ENCODE measurements around the gene SPA17. TPM values are rescaled to one million over a fixed set of nuclear protein-coding genes. Genes with fewer than 3 reads are reported as not detected.

The SPA17 gene
- total RNA-seq: 0.27 TPM

GRCh38 chr11:124673333-124674167, at the start of gene SPA17, which contains the start of gene SIAE:
Gene SPA17 (plus strand): TSS chr11:124673904. CDS start chr11:124675265, 1,361 bp downstream.
Gene SIAE (minus strand): TSS chr11:124673739. CDS start chr11:124673708, 31 bp downstream.
- DNase-seq (ENCODE audit: low read depth in 2 of 3, low spot score in 2 of 3): peak; percentile 87 to 97 (median 95)

DNA sequence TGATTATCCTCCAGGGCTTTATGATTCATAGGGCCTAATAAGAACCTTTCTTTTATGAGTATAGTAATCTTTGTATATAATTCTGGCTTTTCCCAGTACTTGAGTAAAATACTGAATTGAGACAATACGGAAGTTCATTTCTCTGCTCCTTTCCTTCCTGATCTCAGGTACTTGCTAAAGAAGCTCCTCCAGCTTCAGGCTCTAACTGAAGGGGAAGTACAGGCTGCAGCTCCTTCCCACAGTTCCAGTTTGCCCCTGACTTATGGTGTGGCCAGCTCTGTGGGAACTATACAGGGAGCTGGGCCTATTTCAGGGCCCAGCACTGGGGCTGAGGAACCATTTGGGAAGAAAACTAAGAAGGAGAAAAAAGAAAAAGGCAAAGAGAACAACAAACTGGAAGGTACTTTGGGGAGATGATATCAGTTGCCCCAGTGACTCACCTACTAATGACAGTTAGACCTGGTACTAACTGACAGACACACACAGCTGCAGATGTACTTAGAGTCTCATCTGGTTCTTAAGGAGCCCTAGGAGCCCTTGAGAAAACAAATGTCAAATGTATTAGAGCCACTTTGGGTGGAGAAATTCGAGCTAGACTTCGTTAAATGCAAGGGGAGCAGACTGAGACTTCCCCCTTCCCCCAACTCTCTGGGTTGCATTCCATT, 48.1 kb upstream of the SPA17 start:
- no peak for DNase-seq (ENCODE audit: low read depth in 2 of 3, low spot score in 2 of 3)

- no peak for DNase-seq (ENCODE audit: low read depth in 2 of 3, low spot score in 2 of 3)
Measured at GRCh38 chr11:124627546-124627945, 46.2 kb upstream of the SPA17 start.

DNA sequence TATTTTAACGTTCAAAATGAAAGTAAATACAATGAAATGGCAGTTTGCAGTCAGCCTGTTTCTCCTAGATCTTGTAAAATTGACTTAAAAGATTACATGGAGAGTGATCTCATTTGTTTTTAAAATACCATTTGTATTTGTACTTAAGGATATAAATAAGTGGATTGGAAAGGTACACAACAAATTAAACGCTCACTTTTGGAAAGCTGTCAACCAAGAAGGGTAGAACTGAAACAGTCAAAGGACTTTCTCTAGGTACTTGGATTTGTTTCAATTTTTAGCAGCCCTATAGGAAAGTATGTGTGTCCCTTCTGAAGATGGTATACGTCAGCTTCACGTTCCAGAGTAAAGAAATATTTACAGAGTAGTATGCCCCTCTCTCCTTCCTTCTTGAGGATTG, 43.7 kb upstream of the SPA17 start:
- DNase-seq (ENCODE audit: low read depth in 2 of 3, low spot score in 2 of 3): no peak

- DNase-seq (ENCODE audit: low read depth in 2 of 3, low spot score in 2 of 3): peak in 1 of 3 donors; percentile 43
Measured at GRCh38 chr11:124633355-124633754, 40.3 kb upstream of the SPA17 start.

DNA sequence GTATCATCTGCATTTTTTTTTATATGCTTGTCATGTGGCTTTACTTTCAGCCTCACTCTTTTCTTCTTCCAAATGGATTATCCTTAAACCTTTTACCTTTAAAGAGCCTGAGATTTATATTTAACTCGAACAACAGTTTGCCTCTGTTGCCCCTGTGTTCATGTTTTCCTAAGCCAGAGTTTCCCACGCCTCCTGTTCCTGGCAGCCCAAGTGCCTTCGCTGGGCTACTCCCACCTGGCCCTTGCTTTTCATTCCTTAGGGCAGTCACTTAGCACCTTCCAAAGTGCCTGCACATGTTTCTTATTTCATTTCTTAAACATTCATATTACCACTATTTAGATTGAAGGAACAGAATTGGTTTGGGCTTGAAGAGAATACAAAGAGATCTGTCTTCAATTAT, 37.8 kb upstream of the SPA17 start:
- DNase-seq (ENCODE audit: low read depth in 2 of 3, low spot score in 2 of 3): no peak

DNA sequence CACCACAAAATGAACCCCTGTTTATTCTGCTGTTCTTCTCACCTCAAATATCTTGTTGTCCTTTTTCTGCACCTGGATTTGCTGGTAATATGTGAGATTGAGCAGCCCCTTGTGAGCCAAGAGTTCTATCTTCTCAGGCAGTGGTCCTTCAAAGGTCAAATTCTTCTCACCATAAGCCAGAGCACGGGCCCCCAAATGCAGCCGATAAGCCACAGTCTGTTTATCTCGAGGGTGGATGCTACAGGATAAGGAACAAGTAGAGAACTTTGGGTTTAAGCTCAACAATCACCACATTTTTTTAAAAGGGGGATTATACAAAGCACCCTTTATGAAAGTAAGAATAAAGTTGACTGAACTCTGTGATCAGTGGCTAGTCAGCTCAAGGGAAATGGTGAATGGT, 35.2 kb upstream of the SPA17 start:
- DNase-seq (ENCODE audit: low read depth in 2 of 3, low spot score in 2 of 3): no peak

DNA sequence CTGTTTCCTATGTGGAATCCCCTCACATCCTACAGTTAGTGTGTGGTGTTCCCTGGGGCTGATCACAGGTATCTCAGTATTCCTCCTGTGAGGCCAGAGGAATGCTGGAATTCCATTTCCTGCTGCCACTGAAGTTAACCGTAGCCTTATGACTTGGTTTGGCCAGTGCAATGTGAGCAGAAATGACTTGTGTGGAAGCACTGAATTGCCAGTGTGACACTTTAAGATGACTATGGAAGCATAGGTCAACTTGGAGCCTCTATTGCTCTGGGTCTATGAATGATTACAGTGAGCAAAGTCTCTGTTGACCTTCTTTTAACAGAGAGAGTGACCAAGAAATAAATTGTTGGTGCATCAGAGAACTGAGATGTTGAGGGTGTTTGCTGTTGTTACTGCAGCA, 34.5 kb upstream of the SPA17 start:
- no peak for DNase-seq (ENCODE audit: low read depth in 2 of 3, low spot score in 2 of 3)

- DNase-seq (ENCODE audit: low read depth in 2 of 3, low spot score in 2 of 3): no peak
Measured at GRCh38 chr11:124640666-124641065, 33.0 kb upstream of the SPA17 start.

GRCh38 chr11:124642628-124643027, 31.1 kb upstream of the SPA17 start:
- DNase-seq (ENCODE audit: low read depth in 2 of 3, low spot score in 2 of 3): no peak

DNA sequence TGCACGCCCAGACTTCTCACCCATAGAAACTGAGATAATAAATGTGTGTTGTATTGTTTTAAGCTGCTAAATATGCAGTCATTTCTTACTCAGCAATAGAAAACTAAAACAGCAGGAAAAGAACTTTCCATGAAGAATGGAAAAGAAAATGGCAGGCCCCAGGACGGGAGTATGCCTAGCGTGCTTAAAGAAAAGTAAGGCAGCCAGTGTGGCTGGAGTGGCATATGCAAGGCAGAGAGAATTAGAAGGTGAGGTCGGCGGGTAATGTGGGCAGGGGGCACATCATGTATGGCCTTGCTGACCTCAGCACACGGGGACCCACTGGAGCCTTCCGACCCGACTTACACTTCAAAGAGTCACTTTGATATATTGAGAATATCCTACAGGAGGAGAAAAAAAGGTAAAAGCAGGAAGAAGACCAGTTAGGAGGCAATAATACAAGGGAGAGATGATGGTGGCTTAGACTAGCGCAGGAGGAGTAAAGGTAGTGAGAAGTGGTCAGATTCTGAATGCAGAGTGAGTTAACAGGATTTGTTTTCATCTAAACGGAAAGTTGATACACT, 30.6 kb upstream of the SPA17 start:
- no peak for DNase-seq (ENCODE audit: low read depth in 2 of 3, low spot score in 2 of 3)

- DNase-seq (ENCODE audit: low read depth in 2 of 3, low spot score in 2 of 3): peak in 2 of 3 donors; percentile 31 to 51
Measured at GRCh38 chr11:124643605-124644425, 29.9 kb upstream of the SPA17 start.

- DNase-seq (ENCODE audit: low read depth in 2 of 3, low spot score in 2 of 3): peak; percentile 19 to 51 (median 44)
Measured at GRCh38 chr11:124644426-124645280, 29.1 kb upstream of the SPA17 start.

GRCh38 chr11:124646148-124646547, 27.6 kb upstream of the SPA17 start:
- peak in 2 of 3 donors; percentile 16 to 29 for DNase-seq (ENCODE audit: low read depth in 2 of 3, low spot score in 2 of 3)

- DNase-seq (ENCODE audit: low read depth in 2 of 3, low spot score in 2 of 3): no peak
Measured at GRCh38 chr11:124648610-124649009, 25.1 kb upstream of the SPA17 start.

- DNase-seq (ENCODE audit: low read depth in 2 of 3, low spot score in 2 of 3): no peak
Measured at GRCh38 chr11:124656774-124657630, 16.7 kb upstream of the SPA17 start.

DNA sequence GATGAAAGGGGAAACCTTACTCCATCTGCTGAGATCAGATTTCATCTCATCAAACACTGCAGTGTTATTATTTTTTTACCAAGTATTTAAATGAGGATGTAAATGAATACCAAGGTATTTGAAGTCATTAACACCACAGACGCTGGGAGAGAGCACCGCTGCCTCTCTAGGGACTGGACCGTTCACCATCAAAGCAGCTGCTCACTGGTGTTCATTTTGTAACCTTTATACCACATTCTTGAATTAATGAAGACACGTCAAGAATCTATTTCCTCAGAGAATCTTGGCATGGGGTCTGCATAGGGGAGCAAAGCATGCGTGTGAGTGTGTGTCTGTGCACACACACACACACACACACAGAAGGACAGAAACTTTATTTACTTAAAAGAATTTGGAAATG, 15.8 kb upstream of the SPA17 start:
- DNase-seq (ENCODE audit: low read depth in 2 of 3, low spot score in 2 of 3): no peak

GRCh38 chr11:124658501-124658900, 15.2 kb upstream of the SPA17 start:
- DNase-seq (ENCODE audit: low read depth in 2 of 3, low spot score in 2 of 3): no peak

DNA sequence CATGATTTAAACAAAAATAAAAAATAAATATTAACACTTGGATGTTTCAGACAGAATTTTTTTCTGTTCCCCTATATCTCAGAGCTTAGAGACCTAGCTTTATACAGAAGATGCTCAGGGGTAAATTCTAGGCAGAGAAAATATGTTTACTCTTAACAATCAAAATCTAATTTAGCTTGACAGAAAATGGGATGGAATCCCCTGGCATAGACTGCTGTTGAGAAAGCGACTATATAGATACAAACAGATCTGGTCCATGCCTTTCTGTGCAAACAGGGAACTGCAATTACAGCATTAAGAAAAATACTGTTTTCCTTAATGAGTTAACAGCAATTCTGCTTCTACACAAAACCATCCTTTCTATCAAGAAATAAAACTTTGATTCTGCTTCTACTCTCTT, 14.7 kb upstream of the SPA17 start:
- no peak for DNase-seq (ENCODE audit: low read depth in 2 of 3, low spot score in 2 of 3)
